Ovary (tissue), 9 donors: Measurements from ENCODE around the gene UBIAD1. TPM values are rescaled to one million over a fixed set of nuclear protein-coding genes. Genes with fewer than 3 reads are reported as not detected.

Experiments used
- DNase-seq, 5 donors: peaks; one replicate each; pipeline ENCODE4 v3.0.0-alpha.2; 2019 to 2020
- H3K27ac ChIP-seq, 2 donors: fragments of 200-600 bp; one replicate each; pipeline versions ENCODE4 v1.5.1 to v1.8.0; 2019 to 2022
- H3K27me3 ChIP-seq: fragments of 200-600 bp; one replicate; pipeline ENCODE4 v1.8.0; 2022
- H3K36me3 ChIP-seq: fragments of 200-600 bp; sonication (generic); one replicate; pipeline ENCODE4 v1.5.1; 2019
- H3K4me1 ChIP-seq: one replicate; pipeline ENCODE4 v1.8.1; 2013; ENCODE audit warnings: mild to moderate bottlenecking, moderate library complexity; ENCODE audit not compliant: insufficient read depth
- H3K4me3 ChIP-seq: fragments of 200-600 bp; sonication (generic); one replicate; pipeline ENCODE4 v1.5.1; 2017
- H3K9me3 ChIP-seq, 2 donors: fragments of 200-600 bp in 1 of 2; sonication (generic) in 1 of 2; one replicate each; pipeline versions ENCODE4 v1.5.1 to v1.8.1; 2013 to 2019; ENCODE audit warnings: mild to moderate bottlenecking in 1 of 2, moderate library complexity in 1 of 2
- CTCF ChIP-seq, 3 donors: fragments of 450-650 bp in 2 of 3; fragments of 200-600 bp in 1 of 3; IDR thresholded peaks; one replicate each; pipeline versions ENCODE4 v1.5.1 to v1.8.0; 2016 to 2022; ENCODE audit warnings: antibody characterized with exemption in 3 of 3, mild to moderate bottlenecking in 1 of 3
- EP300 ChIP-seq: sonication (generic); formaldehyde crosslinking; IDR thresholded peaks from one replicate; pipeline ENCODE4 v1.6.1; 2017; ENCODE audit warnings: antibody characterized with exemption
- POLR2A ChIP-seq: fragments of 450-650 bp; IDR thresholded peaks from one replicate; pipeline ENCODE4 v1.6.1; 2017; ENCODE audit warnings: antibody characterized with exemption, mild to moderate bottlenecking, moderate library complexity
- WGBS, 3 donors: extraction: QIAGEN DNeasy Blood & Tissue Kit in 1 of 3; methylation state at CpG; one replicate each; pipeline versions ENCODE4 v1.1.5 to v1.1.7; 2013 to 2017; 5-methylcytosine and 5-hydroxymethylcytosine counted together
- intact Hi-C, 4 donors: fragments of 100-400 bp; cut with DNase I; formaldehyde crosslinking; loops; one replicate each; pipeline versions ENCODE4 v1.11.0 to v1.15.1; 2022 to 2023
- polyA plus RNA-seq, 2 donors: library from polyadenylated mRNA; stranded (reverse); fragments of 200-250 nt in 1 of 2; fragments of 350-450 nt in 1 of 2; fragmentation: Illumina TruSeq in 1 of 2; extraction: RNeasy Lipid Tissue Mini Kit (QIAGEN cat#74804) in 1 of 2; gene quantifications; one replicate each; pipeline ENCODE4 v1.2.3, GENCODE V29; 2013 to 2014
- total RNA-seq, 7 donors: library from RNA; depleted of rRNA in 2 of 7; stranded (reverse); fragments of >200 nt in 2 of 7; fragmentation: NEBNext Ultra II Directional in 3 of 7; extraction: Animal tissue kit (Norgen Biotek cat#: 25700) in 3 of 7; gene quantifications; one replicate each; pipeline versions ENCODE4 v1.1.0 to v1.2.4, GENCODE V29; 2016 to 2023
- donor health status: DM: no; HTN: no; CAD: no; lungs with moderate emphysema.
- donor health status: DM: no; HTN: no; CAD: no.
- donor health status: Bipolar disorder and iron deficiency.
- donor health status: DM: yes; HTN: yes; CAD: no.
- donor health status: DM: no; HTN: no; CAD: no.
- donor health status: DM: yes; HTN: yes; CAD: no.

The UBIAD1 gene
- total and polyA plus RNA-seq, 9 donors: 10.1 to 26.2 (median 19.0) TPM

- Histone ChIP-seq H3K4me3 (no peak overlapping the region), H3K27ac (no peak overlapping the region), H3K36me3 (no peaks in the 10 kb centered on the region), H3K4me1 (no peaks in the 10 kb centered on the region), H3K9me3 (no peaks in the 10 kb centered on the region), H3K27me3 (no peaks in the 10 kb centered on the region)
- WGBS, 3 donors: 87 to 96% (median 91%) methylated on average over 3 of the region's 3 CpGs
- no peak for TF ChIP-seq EP300
- TF ChIP-seq CTCF (IDR thresholded peaks at IDR 0.05): no peak
- intact Hi-C loops: no loop called here
- no peak for DNase-seq
Measured at GRCh38 chr1:11286735-11287410, 13.9 kb downstream of the UBIAD1 start.

- Histone ChIP-seq H3K27ac (no peak overlapping the region), H3K4me1 (no peaks in the 10 kb centered on the region), H3K36me3 (no peaks in the 10 kb centered on the region), H3K9me3 (no peaks in the 10 kb centered on the region), H3K27me3 (no peaks in the 10 kb centered on the region), H3K4me3 (no peak overlapping the region)
- TF ChIP-seq POLR2A (no peak), CTCF (IDR thresholded peaks at IDR 0.05) (no peak), EP300 (no peak)
- intact Hi-C loops: no loop called here
- 81 to 87% (median 85%) methylated on average over 5 of the region's 5 CpGs for WGBS, 3 donors
- DNase-seq: no peak
Measured at GRCh38 chr1:11289064-11289463, 16.1 kb downstream of the UBIAD1 start.

- WGBS, 3 donors: 71 to 74% (median 73%) methylated on average over 2 of the region's 2 CpGs
- H3K36me3 ChIP-seq: no peaks in the 10 kb centered on the region
- intact Hi-C loops: no loop called here
- H3K4me3 ChIP-seq: no peak overlapping the region
- H3K27me3 ChIP-seq: no peaks in the 10 kb centered on the region
- H3K4me1 ChIP-seq: no peaks in the 10 kb centered on the region
- no peak overlapping the region for H3K27ac ChIP-seq
- no peak for TF ChIP-seq EP300
- TF ChIP-seq CTCF (IDR thresholded peaks at IDR 0.05): no peak
- no peak for TF ChIP-seq POLR2A
- no peak for DNase-seq
- no peaks in the 10 kb centered on the region for H3K9me3 ChIP-seq
Measured at GRCh38 chr1:11291049-11291448, 18.1 kb downstream of the UBIAD1 start.

GRCh38 chr1:11293856-11294255 lies 20.9 kb downstream of the UBIAD1 start:
- no peak overlapping the region for H3K27ac ChIP-seq
- 76 to 85% (median 80%) methylated on average over 6 of the region's 6 CpGs for WGBS, 3 donors
- no peaks in the 10 kb centered on the region for H3K9me3 ChIP-seq
- TF ChIP-seq CTCF (IDR thresholded peaks at IDR 0.05) (no peak), EP300 (no peak), POLR2A (no peak)
- H3K27me3 ChIP-seq: no peaks in the 10 kb centered on the region
- no peaks in the 10 kb centered on the region for H3K36me3 ChIP-seq
- intact Hi-C loops: no loop called here
- DNase-seq: no peak
- H3K4me3 ChIP-seq: no peak overlapping the region
- H3K4me1 ChIP-seq: no peaks in the 10 kb centered on the region
